Skeletal muscle satellite cell (primary cell): ENCODE measurements around the gene FRY.

ENCODE experiments used
- H3K27me3 ChIP-seq: 2 replicates; pipeline ENCODE4 v1.7.0; 2013; ENCODE audit warnings: low read length; ENCODE audit not compliant: control insufficient read depth, insufficient read depth
- H3K36me3 ChIP-seq: 2 replicates; pipeline ENCODE4 v1.7.0; 2013; ENCODE audit warnings: mild to moderate bottlenecking, control low read depth, low read length; ENCODE audit not compliant: insufficient read depth
- H3K4me1 ChIP-seq: 2 replicates; pipeline ENCODE4 v1.7.0; 2013; ENCODE audit warnings: low read length; ENCODE audit not compliant: control insufficient read depth, insufficient read depth
- H3K4me2 ChIP-seq: 2 replicates; pipeline ENCODE4 v1.7.0; 2013; ENCODE audit warnings: mild to moderate bottlenecking, low read length
- H3K4me3 ChIP-seq: 2 replicates; pipeline ENCODE4 v1.7.0; 2013; ENCODE audit warnings: low read length
- H3K9ac ChIP-seq: 2 replicates; pipeline ENCODE4 v1.7.0; 2013; ENCODE audit warnings: mild to moderate bottlenecking, low read depth, low read length, moderate library complexity
- H3K9me3 ChIP-seq: replicated peaks from 2 replicates; pipeline ENCODE4 v1.7.0; 2013; ENCODE audit warnings: mild to moderate bottlenecking, control low read depth, low read length

The FRY gene

GRCh38 chr13:32298695-32299094, 267.1 kb downstream of the FRY start:
- Histone ChIP-seq H3K36me3 (no peaks in the 10 kb centered on the region), H3K4me1 (peaks cover 4% of the 10 kb centered on the region), H3K9ac (no peak overlapping the region), H3K4me3 (no peak overlapping the region), H3K27me3 (peaks cover 2% of the 10 kb centered on the region), H3K9me3 (no peaks in the 10 kb centered on the region), H3K4me2 (no peak overlapping the region)

GRCh38 chr13:32299893-32300292, 268.3 kb downstream of the FRY start:
- Histone ChIP-seq H3K4me3 (no peak overlapping the region), H3K4me2 (no peak overlapping the region), H3K9ac (no peak overlapping the region)

DNA sequence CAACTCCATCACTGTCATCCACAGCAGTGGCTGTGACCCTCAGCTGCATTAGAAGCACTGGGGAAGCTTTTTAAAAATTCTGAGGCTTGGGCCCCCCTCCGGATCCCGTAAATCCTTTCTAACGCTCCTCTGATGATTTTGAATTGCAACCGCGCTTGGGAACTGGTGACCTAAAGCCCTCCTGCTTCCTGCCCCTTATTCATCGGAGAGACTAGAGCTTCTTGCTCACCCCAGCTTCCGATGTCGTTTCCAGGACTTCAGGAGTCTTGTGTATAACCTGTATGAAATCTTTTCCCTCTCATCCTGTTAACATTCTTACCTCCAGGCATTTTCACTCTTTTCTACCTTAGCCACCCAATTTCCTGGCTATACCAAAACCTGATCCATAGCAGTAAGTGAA, 268.8 kb downstream of the FRY start:
- H3K9me3 ChIP-seq: no peaks in the 10 kb centered on the region
- peaks cover 2% of the 10 kb centered on the region for H3K27me3 ChIP-seq
- H3K4me2 ChIP-seq: no peak overlapping the region
- H3K9ac ChIP-seq: no peak overlapping the region
- peaks cover 4% of the 10 kb centered on the region for H3K4me1 ChIP-seq
- H3K4me3 ChIP-seq: no peak overlapping the region
- no peaks in the 10 kb centered on the region for H3K36me3 ChIP-seq

More at GRCh38 chr13:32299893-32300292, 268.3 kb downstream of the FRY start:
- no peaks in the 10 kb centered on the region for H3K9me3 ChIP-seq
- H3K27me3 ChIP-seq: peaks cover 2% of the 10 kb centered on the region
- H3K4me1 ChIP-seq: peaks cover 4% of the 10 kb centered on the region
- no peaks in the 10 kb centered on the region for H3K36me3 ChIP-seq

DNA sequence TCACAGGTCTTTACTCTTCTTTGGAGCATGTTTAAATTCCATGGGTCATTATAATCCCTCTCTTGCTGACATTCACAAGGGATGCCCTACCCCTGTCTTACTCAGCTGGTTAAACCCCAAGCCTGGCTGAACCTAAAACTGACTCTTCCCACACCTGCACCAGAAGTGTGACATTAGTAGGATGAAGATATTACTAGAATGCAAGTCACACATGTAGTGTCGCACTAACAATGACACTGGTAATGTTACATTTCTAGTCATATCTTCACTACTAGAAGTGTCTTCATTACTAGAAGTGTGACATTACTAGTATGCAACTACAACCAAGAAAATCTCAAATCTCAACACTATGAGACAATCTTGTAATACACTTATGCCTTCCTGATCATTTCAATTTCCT, 269.3 kb downstream of the FRY start:
- no peak overlapping the region for H3K9ac ChIP-seq
- H3K36me3 ChIP-seq: no peaks in the 10 kb centered on the region
- H3K9me3 ChIP-seq: no peaks in the 10 kb centered on the region
- H3K4me1 ChIP-seq: peaks cover 4% of the 10 kb centered on the region
- peaks cover 2% of the 10 kb centered on the region for H3K27me3 ChIP-seq
- no peak overlapping the region for H3K4me3 ChIP-seq
- no peak overlapping the region for H3K4me2 ChIP-seq

DNA sequence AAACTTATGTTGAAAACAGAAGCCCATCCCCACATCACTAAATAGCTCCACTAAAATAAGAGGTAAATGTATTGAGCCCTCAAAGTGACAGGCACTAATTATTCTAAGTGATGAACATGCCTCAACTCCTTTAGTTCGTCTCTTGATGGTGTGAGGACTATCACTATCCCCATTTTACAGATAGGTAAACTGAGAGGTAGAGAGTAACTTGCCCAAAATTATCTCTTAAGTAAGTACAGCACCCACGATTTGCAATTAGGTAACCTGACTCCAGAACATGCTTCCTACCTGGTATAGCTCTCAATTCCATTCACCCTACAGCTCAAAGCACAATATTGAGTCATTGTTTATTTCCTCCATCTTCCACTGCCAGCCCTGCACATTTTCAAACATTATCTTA, 270.9 kb downstream of the FRY start:
- H3K4me3 ChIP-seq: no peak overlapping the region
- H3K9ac ChIP-seq: no peak overlapping the region
- H3K27me3 ChIP-seq: peaks cover 2% of the 10 kb centered on the region
- H3K9me3 ChIP-seq: no peaks in the 10 kb centered on the region
- H3K4me1 ChIP-seq: no peaks in the 10 kb centered on the region
- H3K4me2 ChIP-seq: no peak overlapping the region
- no peaks in the 10 kb centered on the region for H3K36me3 ChIP-seq

DNA sequence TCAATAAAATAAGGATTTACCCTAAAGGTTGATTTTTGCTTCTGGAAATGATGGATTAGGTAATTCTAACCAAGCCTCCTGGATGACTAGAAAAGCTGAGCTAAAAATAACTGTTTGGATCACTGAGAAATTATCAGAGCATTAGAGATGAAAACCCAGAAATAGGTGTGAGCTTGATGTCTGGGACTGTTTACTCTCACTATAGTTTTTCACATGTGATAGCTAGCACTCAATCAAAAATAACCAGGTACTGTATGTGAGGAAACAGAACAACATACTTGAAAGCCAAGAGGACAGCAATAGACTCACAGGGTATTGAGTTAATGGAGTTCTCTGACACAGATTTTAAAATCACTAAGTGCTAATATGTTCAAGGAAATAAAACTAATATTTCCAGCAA, 274.1 kb downstream of the FRY start:
- H3K9me3 ChIP-seq: no peaks in the 10 kb centered on the region
- no peaks in the 10 kb centered on the region for H3K36me3 ChIP-seq
- no peak overlapping the region for H3K9ac ChIP-seq
- no peaks in the 10 kb centered on the region for H3K27me3 ChIP-seq
- H3K4me1 ChIP-seq: peaks cover 7% of the 10 kb centered on the region
- no peak overlapping the region for H3K4me3 ChIP-seq
- H3K4me2 ChIP-seq: no peak overlapping the region

DNA sequence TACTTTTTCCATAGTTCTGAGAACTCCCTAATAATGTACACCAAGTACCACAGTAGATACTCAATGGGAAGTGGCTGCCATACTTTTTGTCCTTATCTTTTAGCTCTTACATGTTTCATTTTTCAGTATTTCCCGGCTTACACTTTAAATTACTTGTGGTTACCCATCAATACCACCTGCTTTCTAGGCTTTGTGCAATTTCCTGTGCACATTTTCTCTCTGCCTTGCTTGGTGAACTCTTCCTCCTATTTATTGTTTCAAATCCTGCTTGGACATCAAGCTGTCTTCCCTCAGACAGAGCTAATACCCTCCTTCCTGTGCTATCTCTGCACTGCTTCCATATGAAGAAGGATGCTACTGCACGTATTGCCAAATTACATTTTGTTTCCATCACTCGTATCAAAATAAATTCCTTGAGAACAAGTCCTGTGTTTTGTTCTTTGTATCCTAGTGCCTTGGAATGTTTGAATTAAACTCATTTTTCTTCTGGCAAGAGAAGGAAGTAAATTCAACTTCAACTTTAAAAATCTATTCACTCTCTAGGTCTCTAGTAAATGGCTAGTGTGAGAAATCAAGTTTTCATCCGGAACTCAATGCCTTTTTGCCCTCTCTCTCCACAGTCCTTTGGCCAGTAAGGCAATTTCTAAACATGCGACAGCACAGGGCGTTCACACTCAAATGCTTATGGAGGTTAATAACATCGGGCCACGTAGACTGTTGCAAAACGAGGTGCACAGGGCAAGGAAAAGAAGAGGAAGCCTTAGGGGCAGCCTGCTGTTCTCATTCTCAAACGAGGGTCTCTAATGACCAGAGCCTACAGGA, 277.9 kb downstream of the FRY start:
- Histone ChIP-seq H3K4me3 (peak overlapping the region; percentile 31), H3K27me3 (no peaks in the 10 kb centered on the region), H3K36me3 (no peaks in the 10 kb centered on the region), H3K9ac (no peak overlapping the region), H3K9me3 (no peaks in the 10 kb centered on the region), H3K4me1 (peaks cover 7% of the 10 kb centered on the region), H3K4me2 (peak overlapping the region; percentile 62)

GRCh38 chr13:32310134-32310706, 278.6 kb downstream of the FRY start:
- Histone ChIP-seq H3K4me2 (peak overlapping the region; percentile 62), H3K9me3 (no peaks in the 10 kb centered on the region), H3K27me3 (no peaks in the 10 kb centered on the region), H3K9ac (no peak overlapping the region), H3K4me1 (peaks cover 13% of the 10 kb centered on the region), H3K36me3 (no peaks in the 10 kb centered on the region), H3K4me3 (peak overlapping the region; percentile 31)

DNA sequence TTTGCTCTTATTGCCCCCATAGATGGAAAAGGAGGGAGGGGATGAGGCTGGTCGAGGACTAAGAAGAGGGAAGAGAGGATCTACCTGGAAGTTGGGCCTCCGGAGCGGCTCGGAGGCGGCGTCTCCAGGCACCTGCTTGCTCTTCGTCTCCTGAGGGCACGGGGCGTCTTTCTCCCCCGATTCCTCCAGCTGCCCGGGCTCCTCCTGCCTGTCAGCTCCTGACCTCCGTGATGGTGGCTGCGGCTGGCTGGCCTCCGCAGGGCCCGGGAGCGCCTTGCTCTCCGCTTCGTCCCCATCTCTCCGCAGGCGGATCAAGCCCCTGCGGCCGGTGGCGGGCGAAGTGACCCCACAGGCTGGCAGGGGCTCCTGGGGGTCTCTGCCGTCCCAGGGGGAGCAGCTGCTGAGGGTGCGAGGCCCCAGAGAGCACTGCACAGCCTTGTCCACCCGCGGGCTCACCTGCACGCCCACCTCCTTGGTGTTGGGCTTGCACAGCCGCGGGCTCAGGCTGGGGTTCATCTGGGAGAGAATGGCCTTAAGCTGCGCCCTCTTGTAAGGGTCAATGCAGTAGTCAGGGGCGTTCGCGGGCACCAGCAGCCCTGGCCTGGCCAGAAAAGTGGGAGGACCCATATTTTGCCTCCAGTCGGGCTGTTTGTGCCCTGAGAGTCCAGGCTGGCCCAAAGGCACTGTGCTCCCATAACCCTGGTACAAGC, 279.8 kb downstream of the FRY start:
- no peaks in the 10 kb centered on the region for H3K27me3 ChIP-seq
- no peaks in the 10 kb centered on the region for H3K9me3 ChIP-seq
- no peak overlapping the region for H3K9ac ChIP-seq
- H3K4me3 ChIP-seq: no peak overlapping the region
- no peaks in the 10 kb centered on the region for H3K36me3 ChIP-seq
- H3K4me2 ChIP-seq: no peak overlapping the region
- peaks cover 13% of the 10 kb centered on the region for H3K4me1 ChIP-seq

GRCh38 chr13:32314271-32315237, 283.0 kb downstream of the FRY start:
- H3K4me1 ChIP-seq: peaks cover 18% of the 10 kb centered on the region
- H3K27me3 ChIP-seq: no peaks in the 10 kb centered on the region
- peak overlapping the region; percentile 94 for H3K9ac ChIP-seq
- no peaks in the 10 kb centered on the region for H3K36me3 ChIP-seq
- peak overlapping the region; percentile 94 for H3K4me2 ChIP-seq
- no peaks in the 10 kb centered on the region for H3K9me3 ChIP-seq
- peak overlapping the region; percentile 79 for H3K4me3 ChIP-seq
